ENCODE results near the gene PRR20C.
"Not testable (repeated sequence)": the region's sequence is repeated elsewhere in the genome, so short reads cannot be mapped to it uniquely, and the experiment has no call there.

PRR20C gene

DNA sequence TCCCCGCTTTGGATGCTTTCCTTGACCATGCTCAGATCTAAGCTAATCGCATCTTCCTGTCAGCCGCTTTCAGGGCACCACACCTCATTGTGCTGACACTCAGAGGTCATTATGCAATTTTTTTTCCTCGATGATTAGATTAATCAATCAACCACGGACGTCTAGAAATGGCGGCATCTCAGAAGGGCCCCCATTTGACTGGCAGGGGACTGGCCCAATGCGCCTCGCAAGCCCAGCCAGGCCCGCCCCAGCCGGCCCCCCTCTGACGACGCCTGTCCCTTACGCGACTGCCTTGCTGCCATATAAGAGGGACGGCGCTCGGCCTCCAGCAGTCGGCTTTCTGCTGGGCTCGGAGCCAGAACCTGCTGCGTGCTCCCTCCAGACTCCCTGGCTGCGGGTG lies at the start of gene PRR20C:
Gene PRR20C, plus strand, starts transcription at position 301 of the 400 bp plus-strand sequence. CDS start 387 bp downstream, outside the sequence.
- not testable (repeated sequence) for DNase-seq

DNA sequence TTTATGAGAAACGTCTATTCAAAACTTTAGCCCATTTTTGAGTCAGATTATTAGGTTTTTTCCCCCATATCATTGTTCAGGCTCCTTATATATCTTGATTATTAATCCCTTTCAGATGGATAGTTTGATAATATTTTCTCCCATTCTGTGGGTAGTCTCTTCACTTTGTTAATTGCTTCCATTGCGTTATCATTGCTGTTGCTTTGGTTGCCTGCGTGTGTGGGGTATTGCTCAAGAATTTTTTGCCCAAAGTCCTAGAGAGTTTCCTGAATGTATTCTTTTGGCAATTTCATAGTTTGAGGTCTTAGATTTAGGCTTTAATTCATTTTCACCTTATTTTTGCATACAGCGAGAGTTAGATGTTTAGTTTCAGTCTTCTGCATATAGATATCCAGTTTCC lies 38.9 kb upstream of the PRR20C start:
- no peak for DNase-seq

DNA sequence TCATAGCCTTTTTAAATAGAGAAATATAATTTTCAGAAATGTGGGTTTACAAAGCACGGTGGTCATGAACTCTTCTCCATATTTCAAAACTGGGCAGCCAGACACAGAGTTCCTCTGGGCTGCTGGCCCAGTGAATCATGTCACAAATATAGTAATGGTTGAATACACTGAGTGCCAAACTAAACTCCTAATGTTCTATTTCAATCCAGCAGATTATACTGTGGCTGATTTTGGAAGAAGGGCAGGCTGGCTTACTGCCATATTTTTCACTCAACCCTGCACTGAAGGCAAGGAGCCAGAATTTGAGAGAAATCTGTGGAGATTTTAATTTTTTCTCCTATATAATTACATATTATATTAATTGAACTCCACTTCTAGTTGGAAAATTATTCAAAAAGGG lies 30.2 kb upstream of the PRR20C start:
- no peak for DNase-seq

DNA sequence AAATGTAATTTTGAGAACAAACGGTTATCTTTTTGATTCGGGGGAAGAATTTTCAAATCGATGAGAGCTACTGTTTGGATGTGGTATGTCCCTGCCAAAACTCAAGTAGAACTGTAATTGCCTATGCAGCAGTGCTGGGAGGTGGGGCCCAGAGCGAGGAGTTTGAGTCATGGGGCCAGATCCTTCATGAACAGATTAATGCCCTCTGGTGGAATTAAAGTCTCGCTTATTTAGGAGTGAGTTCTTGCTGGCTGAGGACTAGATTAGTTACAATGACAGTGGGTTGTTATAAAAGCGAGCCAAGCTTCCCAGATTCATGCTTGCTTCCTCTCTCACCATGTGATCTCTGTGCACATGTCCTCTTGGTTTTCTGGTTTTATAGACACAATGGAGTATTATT lies 25.0 kb upstream of the PRR20C start:
- DNase-seq = no peak

DNA sequence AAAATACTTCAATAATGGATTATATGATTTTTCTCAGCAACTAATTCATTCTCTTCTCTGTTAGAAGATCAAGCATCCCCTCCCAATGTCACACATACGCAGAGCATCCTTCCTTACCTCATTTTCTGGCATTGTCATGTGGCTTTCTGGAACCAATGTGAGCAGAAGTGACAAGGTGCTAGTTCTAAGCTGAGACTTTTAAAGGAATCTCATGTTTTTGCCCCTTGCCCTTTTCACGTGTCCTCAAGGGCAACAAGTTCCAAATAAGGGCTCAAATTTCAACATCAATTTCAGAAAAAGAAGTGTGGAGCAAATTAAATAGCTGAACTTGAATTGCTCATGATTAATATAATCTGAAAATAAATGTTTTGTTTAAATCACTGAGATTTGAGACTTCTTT lies 17.8 kb upstream of the PRR20C start:
- no peak for DNase-seq

DNA sequence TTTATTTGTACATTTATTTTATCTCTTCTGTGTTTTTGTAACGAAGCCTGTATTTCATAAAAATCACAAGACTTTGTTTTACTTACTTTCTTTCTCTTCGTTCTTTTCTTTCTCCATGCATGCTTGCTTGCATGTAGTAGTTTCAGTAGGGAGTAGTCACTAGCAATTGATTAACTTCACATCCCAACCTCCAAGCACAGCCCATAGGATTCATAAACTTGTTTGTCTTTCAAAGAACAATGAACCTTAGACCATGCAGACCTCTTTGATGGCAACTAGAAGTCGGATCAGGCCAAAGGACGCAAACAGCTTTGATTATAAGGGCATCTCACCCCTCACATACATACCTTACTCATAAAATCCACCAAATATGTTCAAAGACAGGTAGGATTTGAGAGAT lies 16.3 kb upstream of the PRR20C start:
- DNase-seq = no peak

DNA sequence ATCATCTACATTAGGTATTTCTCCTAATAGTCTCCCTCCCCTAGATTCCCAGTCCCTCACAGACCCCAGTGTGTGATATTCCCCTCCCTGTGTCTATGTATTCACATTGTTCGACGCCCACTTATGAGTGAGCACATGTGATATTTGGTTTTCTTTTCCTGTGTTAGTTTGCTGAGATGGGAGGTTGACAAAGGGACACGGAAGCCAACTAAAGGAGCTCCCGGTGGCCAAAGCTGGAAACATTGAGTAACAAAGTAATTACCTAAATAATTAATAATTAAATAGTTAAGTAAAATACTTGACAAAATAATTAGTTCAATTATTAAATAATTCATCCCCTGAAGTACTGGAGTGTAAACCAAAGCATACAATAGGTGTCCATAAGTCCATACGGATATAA lies 14.9 kb upstream of the PRR20C start:
- no peak for DNase-seq

DNA sequence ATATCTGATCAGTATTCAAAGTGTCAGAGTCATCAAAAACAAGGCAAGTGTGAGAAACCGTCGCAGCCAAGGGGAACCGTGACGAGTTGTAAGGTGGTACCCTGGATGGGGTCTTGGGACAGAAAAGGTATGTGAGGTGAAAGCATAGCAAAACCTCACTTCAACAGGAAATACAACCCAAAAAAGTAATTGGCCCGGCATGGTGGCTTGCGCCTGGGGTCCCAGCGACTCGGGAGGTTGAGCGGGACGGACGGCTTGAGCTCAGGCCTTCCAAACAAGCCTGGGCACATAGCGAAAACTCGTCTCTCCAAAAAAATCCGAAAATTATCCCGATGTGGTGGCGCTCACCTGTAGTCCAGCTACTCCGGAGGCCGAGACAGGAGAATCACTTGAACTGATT lies 14.1 kb upstream of the PRR20C start:
- DNase-seq = not testable (repeated sequence)

DNA sequence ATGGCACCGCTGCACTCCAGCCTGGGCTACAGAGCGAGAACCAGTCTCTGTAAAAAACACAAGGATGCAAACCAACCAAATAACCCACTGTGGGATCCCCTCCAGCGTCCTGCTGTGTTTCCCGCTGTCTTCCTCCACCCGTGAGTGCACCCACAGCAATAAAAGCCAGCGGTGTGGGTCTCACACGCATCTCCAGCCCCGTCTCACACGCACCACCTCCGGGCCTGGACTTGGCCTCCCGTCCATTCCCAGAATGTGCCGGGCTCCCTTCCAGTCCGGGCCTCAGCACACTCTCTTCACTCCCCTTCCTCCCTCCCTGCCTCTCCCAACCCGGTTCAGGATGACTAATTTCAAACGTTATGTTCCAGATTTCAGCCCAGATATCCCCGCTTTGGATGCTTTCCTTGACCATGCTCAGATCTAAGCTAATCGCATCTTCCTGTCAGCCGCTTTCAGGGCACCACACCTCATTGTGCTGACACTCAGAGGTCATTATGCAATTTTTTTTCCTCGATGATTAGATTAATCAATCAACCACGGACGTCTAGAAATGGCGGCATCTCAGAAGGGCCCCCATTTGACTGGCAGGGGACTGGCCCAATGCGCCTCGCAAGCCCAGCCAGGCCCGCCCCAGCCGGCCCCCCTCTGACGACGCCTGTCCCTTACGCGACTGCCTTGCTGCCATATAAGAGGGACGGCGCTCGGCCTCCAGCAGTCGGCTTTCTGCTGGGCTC lies 13.5 kb upstream of the PRR20C start, which contains the start of gene PRR20A:
Gene PRR20A, plus strand, starts transcription at position 684 of the 734 bp plus-strand sequence. CDS start 387 bp downstream, outside the sequence.
- DNase-seq = not testable (repeated sequence)

DNA sequence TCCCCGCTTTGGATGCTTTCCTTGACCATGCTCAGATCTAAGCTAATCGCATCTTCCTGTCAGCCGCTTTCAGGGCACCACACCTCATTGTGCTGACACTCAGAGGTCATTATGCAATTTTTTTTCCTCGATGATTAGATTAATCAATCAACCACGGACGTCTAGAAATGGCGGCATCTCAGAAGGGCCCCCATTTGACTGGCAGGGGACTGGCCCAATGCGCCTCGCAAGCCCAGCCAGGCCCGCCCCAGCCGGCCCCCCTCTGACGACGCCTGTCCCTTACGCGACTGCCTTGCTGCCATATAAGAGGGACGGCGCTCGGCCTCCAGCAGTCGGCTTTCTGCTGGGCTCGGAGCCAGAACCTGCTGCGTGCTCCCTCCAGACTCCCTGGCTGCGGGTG lies 6.7 kb upstream of the PRR20C start, which contains the start of gene PRR20B:
Gene PRR20B, plus strand, starts transcription at position 301 of the 400 bp plus-strand sequence. CDS start 387 bp downstream, outside the sequence.
- DNase-seq = not testable (repeated sequence)

DNA sequence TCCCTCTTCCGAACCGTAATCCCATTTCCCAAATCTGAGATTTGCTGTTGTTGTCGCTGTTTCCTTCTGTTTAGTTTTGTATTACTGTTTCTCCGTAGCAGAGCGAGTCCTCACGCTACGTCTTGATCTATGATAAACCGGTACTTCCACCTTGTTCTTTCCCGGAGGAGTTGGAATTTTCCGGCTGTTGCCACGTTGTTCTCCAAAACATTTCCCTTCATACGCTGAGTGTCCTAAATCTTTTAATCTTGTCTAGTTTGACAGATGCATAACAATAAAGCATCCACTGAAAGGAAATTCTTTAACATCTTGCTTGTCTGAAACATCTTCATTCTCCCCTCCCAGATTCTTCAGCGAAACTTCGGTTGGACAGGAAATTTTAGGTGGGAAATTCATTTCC lies 5.8 kb upstream of the PRR20C start:
- not testable (repeated sequence) for DNase-seq

DNA sequence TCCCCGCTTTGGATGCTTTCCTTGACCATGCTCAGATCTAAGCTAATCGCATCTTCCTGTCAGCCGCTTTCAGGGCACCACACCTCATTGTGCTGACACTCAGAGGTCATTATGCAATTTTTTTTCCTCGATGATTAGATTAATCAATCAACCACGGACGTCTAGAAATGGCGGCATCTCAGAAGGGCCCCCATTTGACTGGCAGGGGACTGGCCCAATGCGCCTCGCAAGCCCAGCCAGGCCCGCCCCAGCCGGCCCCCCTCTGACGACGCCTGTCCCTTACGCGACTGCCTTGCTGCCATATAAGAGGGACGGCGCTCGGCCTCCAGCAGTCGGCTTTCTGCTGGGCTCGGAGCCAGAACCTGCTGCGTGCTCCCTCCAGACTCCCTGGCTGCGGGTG lies 6.5 kb downstream of the PRR20C start, which contains the start of gene PRR20D:
Gene PRR20D, plus strand, starts transcription at position 301 of the 400 bp plus-strand sequence. CDS start 387 bp downstream, outside the sequence.
- DNase-seq = not testable (repeated sequence)

DNA sequence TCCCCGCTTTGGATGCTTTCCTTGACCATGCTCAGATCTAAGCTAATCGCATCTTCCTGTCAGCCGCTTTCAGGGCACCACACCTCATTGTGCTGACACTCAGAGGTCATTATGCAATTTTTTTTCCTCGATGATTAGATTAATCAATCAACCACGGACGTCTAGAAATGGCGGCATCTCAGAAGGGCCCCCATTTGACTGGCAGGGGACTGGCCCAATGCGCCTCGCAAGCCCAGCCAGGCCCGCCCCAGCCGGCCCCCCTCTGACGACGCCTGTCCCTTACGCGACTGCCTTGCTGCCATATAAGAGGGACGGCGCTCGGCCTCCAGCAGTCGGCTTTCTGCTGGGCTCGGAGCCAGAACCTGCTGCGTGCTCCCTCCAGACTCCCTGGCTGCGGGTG lies 13.0 kb downstream of the PRR20C start, which contains the start of gene PRR20E:
Gene PRR20E, plus strand, starts transcription at position 301 of the 400 bp plus-strand sequence. CDS start 387 bp downstream, outside the sequence.
- DNase-seq = not testable (repeated sequence)

DNA sequence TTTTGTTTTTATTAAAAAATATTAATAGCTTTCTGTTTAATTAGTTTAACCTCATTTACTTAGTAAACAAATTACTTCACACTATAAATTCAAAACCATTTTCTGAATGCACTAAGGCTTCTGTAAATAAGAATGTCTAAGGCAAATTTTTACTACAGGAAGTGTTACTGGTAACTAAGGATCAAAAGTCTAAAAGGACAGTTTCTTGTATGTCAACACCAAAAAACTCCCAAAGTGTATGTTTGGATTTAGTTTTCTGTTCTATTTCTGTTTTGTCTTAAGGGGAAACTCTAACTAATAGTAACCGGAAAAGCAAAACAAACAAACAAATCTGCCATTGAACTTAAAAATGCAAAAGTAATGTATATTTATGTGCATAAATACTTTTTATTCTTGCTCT lies 37.8 kb downstream of the PRR20C start:
- no peak for DNase-seq

Data from activated naive CD4-positive, alpha-beta T cell (primary cell).